DMS153 treated with DMSO at 0.1 percent for 48 hours (cell line): Measurements from ENCODE around the gene MRPL10.

Experiments
- DNase-seq: peaks from one replicate; lab custom pipeline; 2025; ENCODE audit not compliant: unreplicated experiment; lab: John Stamatoyannopoulos, UW

Gene MRPL10

GRCh38 chr17:47860386-47860785, 29.0 kb upstream of the MRPL10 start:
- DNase-seq = no peak

GRCh38 chr17:47857551-47858455, 26.5 kb upstream of the MRPL10 start:
- DNase-seq = no peak

GRCh38 chr17:47856830-47857229, 25.5 kb upstream of the MRPL10 start:
- DNase-seq = no peak

- no peak for DNase-seq
Observed at GRCh38 chr17:47855737-47856136, 24.4 kb upstream of the MRPL10 start.

- DNase-seq = no peak
Observed at GRCh38 chr17:47853616-47854015, 22.3 kb upstream of the MRPL10 start.

GRCh38 chr17:47852113-47852949, 21.0 kb upstream of the MRPL10 start:
- no peak for DNase-seq

GRCh38 chr17:47851764-47852112, 20.4 kb upstream of the MRPL10 start:
- no peak for DNase-seq

- peak; percentile 63 for DNase-seq
Observed at GRCh38 chr17:47850692-47851573, 19.6 kb upstream of the MRPL10 start, which contains the start of gene SP6. SP6 (minus strand) TSS chr17:47851163; CDS start chr17:47848429, 2,734 bp downstream.

GRCh38 chr17:47850373-47850691, 19.0 kb upstream of the MRPL10 start:
- DNase-seq = no peak

- no peak for DNase-seq
Observed at GRCh38 chr17:47848198-47848513, 16.8 kb upstream of the MRPL10 start.

- no peak for DNase-seq
Observed at GRCh38 chr17:47847341-47848197, 16.2 kb upstream of the MRPL10 start.

- DNase-seq = no peak
Observed at GRCh38 chr17:47846716-47847340, 15.5 kb upstream of the MRPL10 start.

GRCh38 chr17:47845716-47846075, 14.4 kb upstream of the MRPL10 start:
- no peak for DNase-seq

- no peak for DNase-seq
Observed at GRCh38 chr17:47844814-47845715, 13.7 kb upstream of the MRPL10 start.

- no peak for DNase-seq
Observed at GRCh38 chr17:47844227-47844626, 12.9 kb upstream of the MRPL10 start.

GRCh38 chr17:47843391-47843730, 12.0 kb upstream of the MRPL10 start:
- DNase-seq = no peak

- no peak for DNase-seq
Observed at GRCh38 chr17:47841488-47842291, 10.3 kb upstream of the MRPL10 start.

GRCh38 chr17:47840742-47841487, 9.6 kb upstream of the MRPL10 start, which contains the start of gene SCRN2:
SCRN2 (minus strand) TSS chr17:47841273; CDS start chr17:47840843, 430 bp downstream.
- peak; percentile 53 for DNase-seq
